ENCODE measurements around the gene PADI6. TPM values are rescaled to one million over a fixed set of nuclear protein-coding genes. Genes with fewer than 3 reads are reported as not detected.

The PADI6 gene
- total RNA-seq, 1 donor from 2014 or later: not detected

DNA sequence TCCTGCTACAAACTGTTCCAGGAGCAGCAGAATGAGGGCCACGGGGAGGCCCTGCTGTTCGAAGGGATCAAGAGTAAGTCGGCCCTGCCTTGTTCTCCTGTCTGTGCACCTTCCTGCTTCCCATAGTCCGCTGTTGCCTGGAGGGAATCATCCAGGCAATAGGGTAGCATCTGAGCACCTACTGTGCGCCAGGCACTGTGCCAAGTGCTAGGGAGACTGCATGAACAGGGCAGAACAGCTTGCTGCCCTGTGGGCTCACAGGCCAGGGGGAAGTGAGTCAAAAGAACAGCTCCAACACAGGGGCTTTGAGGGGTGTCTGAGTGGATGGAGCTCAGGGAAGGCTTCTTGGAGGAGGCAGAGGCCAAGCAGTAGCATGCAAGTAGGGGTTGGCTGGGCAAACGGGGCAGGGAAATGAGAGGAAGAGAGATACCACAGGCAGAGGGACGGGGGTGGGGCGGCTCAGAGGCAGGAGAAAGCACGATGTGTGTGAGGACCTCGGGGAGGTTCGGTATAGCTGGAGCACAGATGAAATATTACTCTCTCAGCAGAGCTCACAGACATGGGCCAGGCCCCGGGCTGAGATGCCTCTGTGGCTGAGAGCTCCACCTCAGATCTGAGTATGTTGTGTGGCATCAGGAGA, 15.5 kb upstream of the PADI6 start:
- intact Hi-C loops (cut with micrococcal nuclease): no loop called here

DNA sequence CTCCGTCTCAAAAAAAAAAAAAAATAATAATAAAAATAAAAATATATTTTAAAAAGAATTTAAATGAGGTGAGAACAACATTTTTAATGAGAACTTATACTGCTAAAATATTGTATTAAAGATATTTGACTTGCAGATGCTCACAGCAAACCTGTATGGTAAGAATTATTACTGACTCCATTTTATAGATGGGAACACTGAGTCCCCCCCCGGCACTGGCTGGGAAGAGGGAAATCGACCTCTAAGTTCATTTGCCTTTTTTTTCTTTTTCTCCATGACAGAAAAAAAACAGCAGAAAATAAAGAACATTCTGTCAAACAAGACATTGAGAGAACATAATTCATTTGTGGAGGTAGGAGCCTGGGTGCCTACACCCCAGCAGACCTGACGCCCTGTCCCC, 13.4 kb upstream of the PADI6 start:
- intact Hi-C loops (cut with micrococcal nuclease): no loop called here

DNA sequence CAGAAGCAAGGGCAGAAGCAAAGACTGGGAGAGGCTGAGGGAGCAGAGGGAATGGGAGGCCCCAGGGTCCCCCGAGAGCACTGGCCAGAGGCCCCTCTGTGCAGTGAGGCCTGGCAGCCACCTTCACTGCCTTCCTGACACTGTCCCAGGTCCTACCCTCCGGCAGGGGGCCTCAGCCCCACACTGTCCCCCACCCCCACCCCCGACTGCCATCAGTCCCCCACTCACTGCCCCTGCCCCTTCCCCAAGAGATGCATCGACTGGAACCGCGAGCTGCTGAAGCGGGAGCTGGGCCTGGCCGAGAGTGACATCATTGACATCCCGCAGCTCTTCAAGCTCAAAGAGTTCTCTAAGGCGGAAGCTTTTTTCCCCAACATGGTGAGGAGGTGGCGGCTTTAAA, 13.0 kb upstream of the PADI6 start:
- intact Hi-C loops (cut with micrococcal nuclease): no loop called here

DNA sequence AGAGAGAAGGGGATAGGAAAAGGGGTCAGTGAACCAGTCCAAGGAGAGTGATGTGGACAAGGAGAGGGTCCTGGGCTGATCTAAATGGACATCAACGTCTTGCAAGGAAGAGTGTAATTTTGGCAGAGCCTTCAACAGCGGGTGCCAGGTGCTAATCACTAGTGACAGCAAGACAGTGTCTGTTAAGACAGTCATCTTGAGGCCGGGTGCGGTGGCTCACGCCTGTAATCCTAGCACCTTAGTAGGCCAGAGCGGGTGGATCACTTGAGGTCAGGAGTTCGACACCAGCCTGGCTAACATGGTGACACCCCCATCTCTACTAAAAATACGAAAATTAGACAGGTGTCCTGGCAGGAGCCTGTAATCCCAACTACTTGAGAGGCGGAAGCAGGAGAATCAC, 12.2 kb upstream of the PADI6 start:
- intact Hi-C loops (cut with micrococcal nuclease): no loop called here

DNA sequence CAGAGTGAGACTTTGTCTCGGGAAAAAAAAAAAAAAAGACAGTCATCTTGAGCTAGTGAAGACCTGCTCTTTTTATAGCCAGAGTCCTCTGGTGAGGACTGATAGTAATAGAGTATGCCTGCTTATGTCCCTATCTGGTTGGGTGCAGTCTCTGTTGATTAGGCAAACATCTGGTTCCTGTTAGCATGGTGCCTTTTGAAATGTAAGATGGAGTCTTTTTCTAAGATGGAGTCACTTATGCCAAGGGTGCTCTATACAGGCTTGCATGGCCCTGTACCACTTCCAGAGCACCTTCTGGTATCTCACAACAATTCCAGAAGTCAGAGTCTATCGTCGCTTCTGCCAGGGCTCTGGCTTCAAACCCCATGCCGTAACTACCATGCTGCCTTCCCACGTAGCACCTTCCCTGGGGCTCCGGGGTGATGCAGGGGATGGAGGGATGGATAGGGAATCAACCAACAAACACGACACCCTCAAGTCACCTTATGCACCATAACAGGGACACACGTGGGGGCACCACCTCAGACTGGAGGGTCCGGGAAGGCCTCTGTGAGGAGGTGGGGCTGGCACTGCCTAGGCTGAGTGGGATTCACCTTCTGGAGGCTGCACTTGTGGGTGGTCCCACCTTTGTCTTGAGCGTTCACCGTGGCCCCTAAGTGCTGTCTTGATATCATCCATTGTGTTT, 11.6 kb upstream of the PADI6 start:
- intact Hi-C loops (cut with micrococcal nuclease): no loop called here

DNA sequence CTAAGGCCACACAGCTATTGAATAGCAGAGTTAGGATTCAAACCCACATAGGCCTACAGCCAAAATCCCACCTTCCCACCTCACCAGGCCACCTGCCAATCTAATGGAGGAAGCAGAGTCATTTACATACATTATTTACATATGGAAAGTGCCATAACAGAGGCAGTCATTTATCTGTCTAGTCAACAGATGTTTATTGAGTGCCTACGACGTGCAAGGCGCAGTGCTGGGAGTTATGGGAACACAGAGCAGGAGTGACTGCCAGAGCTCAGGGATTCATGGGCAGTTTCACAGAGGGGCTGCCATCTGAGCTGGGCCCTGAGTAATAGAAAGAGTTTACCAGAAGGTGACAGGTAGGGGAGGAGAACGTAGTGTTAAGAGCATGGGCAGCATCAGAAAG, 10.3 kb upstream of the PADI6 start:
- intact Hi-C loops (cut with micrococcal nuclease): no loop called here

DNA sequence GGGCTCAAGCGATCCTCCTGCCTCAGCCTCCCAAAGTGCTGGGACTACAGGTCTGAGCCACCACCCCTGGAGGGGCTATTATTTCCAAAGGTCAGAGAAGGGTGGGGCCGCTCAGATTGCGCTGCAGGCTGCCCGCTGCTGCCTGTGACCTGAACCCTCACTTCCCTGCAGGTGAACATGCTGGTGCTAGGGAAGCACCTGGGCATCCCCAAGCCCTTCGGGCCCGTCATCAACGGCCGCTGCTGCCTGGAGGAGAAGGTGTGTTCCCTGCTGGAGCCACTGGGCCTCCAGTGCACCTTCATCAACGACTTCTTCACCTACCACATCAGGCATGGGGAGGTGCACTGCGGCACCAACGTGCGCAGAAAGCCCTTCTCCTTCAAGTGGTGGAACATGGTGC, 8.6 kb upstream of the PADI6 start:
- intact Hi-C loops (cut with micrococcal nuclease): no loop called here

DNA sequence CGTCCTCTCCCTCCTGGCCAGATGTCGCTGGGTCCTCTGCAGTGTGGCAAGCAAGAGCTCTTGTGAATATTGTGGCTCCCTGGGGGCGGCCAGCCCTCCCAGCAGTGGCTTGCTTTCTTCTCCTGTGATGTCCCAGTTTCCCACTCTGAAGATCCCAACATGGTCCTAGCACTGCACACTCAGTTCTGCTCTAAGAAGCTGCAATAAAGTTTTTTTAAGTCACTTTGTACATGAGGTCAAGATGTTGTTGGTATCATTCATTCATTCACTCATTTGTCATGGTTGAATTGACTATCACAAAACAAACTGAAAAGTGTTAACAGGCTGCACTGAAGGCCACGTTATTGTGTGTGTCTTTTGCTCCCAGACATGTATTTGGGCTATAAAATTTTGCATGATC, 8.2 kb upstream of the PADI6 start:
- intact Hi-C loops (cut with micrococcal nuclease): no loop called here

DNA sequence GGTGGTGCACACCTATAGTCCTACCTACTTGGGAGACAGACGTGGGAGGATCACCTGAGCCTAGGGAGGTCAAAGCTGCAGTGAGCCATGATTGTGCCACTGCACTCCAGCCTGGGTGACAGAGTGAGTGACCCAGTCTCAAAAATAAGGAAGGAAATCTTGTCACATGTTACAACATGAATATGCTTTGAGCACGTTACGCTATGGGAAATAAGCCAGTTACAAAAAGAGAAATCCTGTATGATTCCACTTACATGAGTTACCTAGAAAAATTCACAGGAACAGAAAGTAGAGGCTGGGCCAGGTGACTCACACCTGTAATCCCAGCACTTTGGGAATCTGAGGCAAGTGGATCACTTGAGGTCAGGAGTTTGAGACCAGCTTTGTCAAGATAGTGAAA, 6.7 kb upstream of the PADI6 start:
- intact Hi-C loops (cut with micrococcal nuclease): no loop called here

DNA sequence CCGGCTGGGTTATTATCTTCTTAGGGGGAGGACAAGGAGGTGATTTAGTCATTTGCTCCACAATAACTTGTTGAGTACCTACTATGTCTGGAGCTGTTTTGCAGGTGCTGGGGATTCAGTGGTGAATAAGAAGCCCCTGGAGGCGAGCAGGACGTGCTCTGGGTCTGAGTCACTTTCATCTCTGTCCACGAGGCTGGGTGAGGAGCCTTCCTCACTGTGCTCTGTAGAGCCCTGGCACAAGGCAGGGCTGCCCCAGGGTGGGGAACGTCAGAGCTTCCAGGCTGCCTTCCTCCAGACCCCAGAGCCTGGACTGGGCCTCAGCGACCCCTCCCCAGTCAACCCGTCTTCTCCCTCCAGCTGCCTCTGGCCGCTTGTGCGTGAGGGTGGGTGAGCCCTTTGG, 2.5 kb upstream of the PADI6 start:
- intact Hi-C loops (cut with micrococcal nuclease): no loop called here

DNA sequence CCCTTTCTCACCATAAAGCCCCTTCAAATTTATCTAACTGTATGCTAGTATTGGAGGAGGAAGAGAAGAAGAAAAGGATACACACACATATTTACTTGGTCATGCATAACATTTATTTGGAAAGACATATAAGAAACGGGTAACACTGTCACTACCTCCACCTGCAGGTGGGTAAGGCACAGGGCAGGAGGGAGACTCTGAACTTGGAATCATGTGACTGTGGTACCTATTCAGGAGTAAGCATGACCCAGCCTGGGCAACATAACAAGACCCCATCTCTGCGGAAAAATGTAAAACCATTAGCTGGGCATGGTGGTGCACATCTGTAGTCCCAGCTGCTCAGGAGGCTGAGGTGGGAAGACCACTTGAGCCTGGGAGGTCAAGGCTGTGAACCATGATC, 1.4 kb upstream of the PADI6 start:
- intact Hi-C loops (cut with micrococcal nuclease): no loop called here

DNA sequence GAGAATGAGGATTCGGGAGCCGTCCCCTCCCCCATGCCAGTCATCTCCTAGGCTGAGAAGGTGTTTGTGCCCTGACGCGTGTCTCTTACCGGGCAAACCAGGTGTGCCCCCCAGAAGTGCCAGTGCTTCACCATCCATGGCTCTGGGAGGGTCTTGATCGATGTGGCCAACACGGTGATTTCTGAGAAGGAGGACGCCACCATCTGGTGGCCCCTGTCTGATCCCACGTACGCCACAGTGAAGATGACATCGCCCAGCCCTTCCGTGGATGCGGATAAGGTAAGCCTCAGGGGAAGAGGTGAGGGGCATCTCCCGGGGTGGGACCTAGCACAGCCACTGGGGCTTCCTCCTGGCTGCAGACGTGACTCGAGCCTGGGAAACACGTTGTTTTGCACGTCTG, 959 bp downstream of the PADI6 start:
- intact Hi-C loops (cut with micrococcal nuclease): no loop called here

DNA sequence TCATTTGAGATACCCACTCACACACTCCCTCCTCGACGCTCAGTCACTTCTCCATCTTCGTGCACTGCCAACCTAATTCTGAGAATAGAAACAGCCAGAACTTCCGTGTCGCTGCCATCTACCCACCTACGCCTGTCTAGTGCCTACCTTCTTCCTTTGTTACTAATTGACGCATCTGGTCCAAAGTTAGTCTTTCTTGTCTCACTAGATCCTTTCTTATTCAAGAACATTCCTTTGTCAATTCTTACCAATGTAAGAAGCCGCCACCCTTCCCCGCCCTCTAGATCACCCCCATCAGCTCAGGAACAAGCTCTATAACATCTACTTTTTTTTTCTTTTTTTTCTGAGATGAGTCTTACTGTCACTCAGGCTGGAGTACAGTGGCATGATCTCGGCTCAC, 3.7 kb downstream of the PADI6 start:
- intact Hi-C loops (cut with micrococcal nuclease): no loop called here

DNA sequence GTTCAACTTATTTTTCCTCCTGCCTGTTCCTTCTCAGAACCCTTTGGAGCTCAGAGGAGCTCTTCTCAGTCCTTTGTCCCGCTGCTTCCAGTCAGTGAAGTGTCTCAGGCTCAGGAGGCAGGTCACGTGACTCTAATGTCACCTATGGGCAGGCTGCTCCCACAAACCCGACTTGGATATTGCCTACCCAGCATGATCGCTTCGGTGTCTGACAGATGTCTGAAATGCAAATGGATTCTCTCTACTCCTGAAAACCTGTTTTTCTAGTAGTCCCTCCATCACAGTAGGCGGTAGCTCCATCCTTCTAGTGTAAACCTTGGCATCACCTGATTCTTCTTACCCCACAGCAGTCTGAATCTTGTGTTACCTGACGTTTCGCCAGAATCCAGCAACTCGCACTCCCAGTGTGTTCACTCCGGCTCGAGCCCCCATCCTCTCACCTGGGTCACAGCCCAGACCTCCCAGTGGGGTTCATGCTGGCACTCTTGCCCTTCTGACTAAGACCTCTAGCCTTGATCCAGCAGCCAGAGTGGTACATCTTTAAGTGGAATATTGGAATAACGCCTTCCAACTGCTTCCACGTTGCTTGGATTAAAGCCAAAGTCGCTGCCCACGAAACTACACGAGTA, 5.4 kb downstream of the PADI6 start:
- intact Hi-C loops (cut with micrococcal nuclease): no loop called here

DNA sequence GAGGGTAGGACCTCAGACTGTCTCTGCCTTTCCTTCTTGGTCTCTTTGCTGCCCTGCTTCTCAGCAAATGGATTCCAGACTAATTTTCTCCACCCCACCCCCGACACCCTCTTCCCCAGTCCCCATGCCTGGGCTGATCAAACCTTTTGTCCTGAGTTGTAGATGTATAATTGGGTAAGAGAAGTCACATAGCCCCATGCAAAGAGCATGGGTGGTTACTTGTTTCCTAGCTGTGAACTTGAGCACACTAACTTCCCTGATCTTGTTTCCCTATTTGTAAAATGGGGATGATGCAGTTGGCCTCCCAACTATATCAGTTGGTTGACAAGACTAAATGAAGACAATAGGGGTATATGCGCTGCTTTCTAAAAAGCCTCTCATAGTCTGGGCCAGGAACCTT, 9.2 kb downstream of the PADI6 start:
- intact Hi-C loops (cut with micrococcal nuclease): no loop called here

DNA sequence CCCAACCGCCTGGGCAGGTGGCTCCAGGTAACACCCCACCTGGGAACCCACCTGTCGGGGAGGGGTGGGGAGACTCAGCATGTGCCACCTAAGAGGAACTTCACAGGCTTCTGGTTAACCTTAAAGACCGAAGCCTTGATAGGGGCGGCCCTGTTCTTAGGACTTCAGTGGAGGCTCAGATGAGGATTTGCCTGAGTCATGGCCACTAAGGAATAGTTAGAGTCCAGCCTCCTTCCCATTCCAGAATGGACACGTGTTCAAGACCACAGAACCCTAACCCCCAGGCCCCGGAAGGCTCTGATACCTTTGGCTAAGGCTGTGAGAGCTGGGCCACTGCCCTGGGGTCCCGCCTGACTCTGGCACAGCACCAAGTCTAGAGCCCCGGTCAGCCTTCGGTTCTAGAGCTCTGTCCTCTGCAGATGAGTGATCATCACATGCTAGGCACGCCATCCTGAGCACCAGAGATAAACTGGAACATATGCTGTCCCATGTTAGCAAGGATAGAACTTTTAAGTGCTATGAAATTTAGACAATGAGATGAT, 20.3 kb downstream of the PADI6 start:
- intact Hi-C loops (cut with micrococcal nuclease): no loop called here

DNA sequence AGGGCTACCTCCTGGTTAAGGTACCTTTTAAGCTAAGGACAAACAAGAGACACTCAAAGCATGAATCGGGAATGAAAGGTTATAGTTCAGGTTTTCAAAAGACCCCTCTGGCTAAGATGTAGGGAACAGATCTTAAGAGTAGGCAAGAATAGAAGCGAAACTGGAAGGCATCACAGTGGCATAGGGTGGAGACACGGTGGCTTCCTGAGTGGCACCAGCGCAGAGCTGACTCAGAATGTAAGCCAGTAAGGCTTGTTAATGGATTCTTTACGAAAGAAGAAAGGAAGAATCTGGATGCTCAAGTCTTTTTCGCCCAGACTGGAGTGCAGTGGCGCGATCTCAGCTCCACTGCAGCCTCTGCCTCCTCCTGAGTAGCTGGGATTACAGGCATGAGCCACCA, 21.2 kb downstream of the PADI6 start:
- intact Hi-C loops (cut with micrococcal nuclease): no loop called here

DNA sequence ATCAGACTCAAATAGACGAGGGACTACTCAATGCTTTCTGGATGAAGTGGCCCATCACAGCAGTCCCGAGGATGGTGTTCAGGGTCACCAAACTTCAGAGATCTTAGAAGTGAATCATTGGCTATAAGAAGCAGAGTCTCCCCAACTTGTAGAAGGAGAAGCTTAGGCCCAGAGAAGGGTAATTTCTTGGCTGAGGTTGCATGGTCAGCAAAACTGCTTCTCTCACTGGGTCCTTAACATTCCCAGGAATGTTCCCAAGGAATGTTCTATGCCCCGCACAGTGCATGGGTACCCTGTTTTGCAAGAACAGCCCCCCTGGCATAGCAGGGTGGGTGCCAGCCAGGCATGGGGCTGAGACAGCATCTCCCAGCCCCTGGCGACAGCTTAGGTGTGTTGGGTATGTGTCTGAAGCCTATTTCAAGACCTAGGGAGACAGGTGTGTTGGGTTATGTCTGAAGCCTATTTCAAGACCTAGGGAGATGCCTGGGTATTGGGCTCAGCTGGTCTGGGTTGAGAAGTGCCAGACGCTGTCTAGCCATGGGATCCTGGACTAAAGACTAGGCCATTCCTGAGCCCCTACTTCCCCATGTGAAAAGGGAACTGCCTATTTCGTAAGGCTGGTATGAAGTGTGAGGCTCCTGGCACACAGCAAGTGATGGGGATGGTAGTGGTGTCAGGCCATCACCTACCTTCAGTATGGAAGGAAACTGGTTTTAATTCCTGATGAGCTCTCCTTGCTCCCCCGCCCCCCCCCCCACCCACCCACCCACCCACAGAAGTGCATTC, 26.1 kb downstream of the PADI6 start:
- intact Hi-C loops (cut with micrococcal nuclease): no loop called here

DNA sequence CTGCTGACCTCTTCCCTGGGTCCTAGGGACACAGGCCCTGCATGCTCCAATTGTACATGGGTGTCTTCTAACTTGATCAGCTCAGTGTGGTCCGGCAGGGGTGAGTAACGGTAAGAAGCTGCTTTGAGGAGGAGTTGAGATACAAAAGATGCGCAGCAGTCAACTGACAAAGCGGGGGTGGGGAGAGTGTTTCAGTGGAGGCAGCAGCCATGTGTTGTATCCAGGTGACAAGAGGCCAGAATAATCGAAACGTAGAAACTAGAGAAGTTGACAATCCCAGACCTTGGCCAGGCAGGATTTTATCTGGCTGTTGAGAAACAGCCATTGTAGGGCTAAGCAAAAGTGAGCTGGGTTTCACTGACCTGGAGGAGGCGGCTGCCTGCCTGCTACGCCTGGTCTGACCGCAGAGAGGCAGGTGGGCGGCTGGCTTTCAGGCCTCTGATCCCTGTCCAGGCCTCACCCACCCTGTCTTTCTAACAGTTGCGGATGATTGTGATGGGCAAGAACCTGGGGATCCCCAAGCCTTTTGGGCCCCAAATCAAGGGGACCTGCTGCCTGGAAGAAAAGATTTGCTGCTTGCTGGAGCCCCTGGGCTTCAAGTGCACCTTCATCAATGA, 28.8 kb downstream of the PADI6 start:
- intact Hi-C loops (cut with micrococcal nuclease): no loop called here

DNA sequence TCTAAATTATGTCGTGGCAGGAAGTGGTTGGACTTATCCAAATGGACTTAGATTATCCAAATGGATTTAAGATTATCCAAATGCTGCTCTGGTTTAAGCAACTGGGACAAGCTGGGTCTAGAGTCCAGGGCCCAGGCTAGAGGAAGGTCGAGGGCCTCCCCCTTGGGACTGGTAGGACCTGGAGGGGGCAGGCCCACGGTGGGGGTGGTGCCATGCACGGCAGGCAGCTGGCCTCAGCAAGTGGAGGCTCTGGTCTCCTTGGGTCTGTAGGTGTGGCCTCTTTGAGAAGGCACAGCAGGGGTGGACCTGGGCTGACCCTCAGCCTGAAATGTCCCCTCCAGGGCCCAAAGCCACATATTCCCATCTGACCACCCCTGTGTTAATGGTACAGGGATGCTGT, 29.8 kb downstream of the PADI6 start:
- intact Hi-C loops (cut with micrococcal nuclease): no loop called here

DNA sequence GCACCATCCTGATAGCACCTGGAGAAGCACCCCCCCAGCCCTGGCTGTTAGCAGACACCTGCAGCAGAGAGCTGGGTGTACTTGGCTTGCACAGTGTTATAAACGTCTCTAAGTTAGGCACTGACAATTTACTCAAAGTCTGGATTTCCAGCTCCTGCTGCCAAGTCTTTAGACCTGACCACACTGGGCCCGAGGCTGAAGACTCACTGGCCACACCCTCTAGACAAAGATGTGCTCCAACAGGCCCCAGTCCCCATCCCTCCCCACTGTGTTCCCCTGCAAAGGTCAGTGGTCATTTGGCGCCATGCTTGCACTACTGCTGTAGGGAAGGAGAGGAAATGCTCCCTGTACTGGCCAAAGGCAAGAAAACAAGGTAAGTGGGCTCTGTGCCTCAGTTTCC, 31.1 kb downstream of the PADI6 start:
- intact Hi-C loops (cut with micrococcal nuclease): no loop called here
